B cell (primary cell): Measurements from ENCODE around the gene DGKZ. TPM values are rescaled to one million over a fixed set of nuclear protein-coding genes. Genes with fewer than 3 reads are reported as not detected.
A peak's percentile ranks its signal among the peaks of the same experiment; 100 is the strongest.

Source experiments
- ATAC-seq: fragments of 200-7000 bp; cut with Tn5 transposase; one replicate; pipeline ENCODE4 v1.10.0; 2021; ENCODE audit warnings: low read depth, mild to moderate bottlenecking, moderate number of reproducible peaks, moderate library complexity
- CTCF ChIA-PET: fragments of 350-600 bp; sonication (Branson Sonifier 250); formaldehyde crosslinking; loops from one replicate; lab custom pipeline; 2021; ENCODE audit warnings: antibody characterized with exemption, inconsistent platforms; lab: Charles Lee
- POLR2A ChIA-PET: fragments of 350-600 bp; sonication (Branson Sonifier 250); formaldehyde crosslinking; loops from one replicate; lab custom pipeline; 2021; ENCODE audit warnings: antibody characterized with exemption; lab: Charles Lee
- DNase-seq: peaks from one replicate; pipeline ENCODE4 v3.0.0; 2013
- H2AFZ ChIP-seq: 2 replicates; pipeline ENCODE4 v1.6.1; 2012; ENCODE audit warnings: mild to moderate bottlenecking, low read depth, low read length; ENCODE audit not compliant: insufficient read depth, poor library complexity, severe bottlenecking
- H3K27ac ChIP-seq, 2 donors: 1 replicate in 1 of 2; 2 replicates in 1 of 2; pipeline ENCODE4 v1.5.1; 2012 to 2013; ENCODE audit warnings: low read length in 2 of 2, mild to moderate bottlenecking in 2 of 2, moderate library complexity in 1 of 2
- H3K27me3 ChIP-seq, 4 experiments: fragments of 200-600 bp in 1 of 4; sonication (generic) in 1 of 4; replicated peaks in 1 of 4; 1 replicate in 2 of 4; 2 replicates in 2 of 4; pipeline versions ENCODE4 v1.6.1 to v1.7.0; 2013 to 2016; ENCODE audit warnings: low read length in 3 of 4, mild to moderate bottlenecking in 2 of 4, mixed read lengths in 1 of 4, moderate library complexity in 1 of 4; ENCODE audit not compliant: insufficient read depth in 4 of 4, control insufficient read depth in 3 of 4; ENCODE audit errors: control extremely low read depth in 1 of 4
- H3K36me3 ChIP-seq, 2 experiments: replicated peaks in 1 of 2; 1 replicate in 1 of 2; 2 replicates in 1 of 2; pipeline versions ENCODE4 v1.6.1 to v1.7.1; 2013; ENCODE audit warnings: low read length in 1 of 2; ENCODE audit not compliant: insufficient read depth in 2 of 2, control insufficient read depth in 1 of 2; ENCODE audit errors: control extremely low read depth in 1 of 2, extremely low read depth in 1 of 2
- H3K4me1 ChIP-seq, 2 donors: fragments of 200-600 bp in 1 of 2; sonication (generic) in 1 of 2; 1 replicate in 1 of 2; 2 replicates in 1 of 2; pipeline versions ENCODE4 v1.5.1 to v1.6.1; 2013 to 2017; ENCODE audit warnings: low read length in 2 of 2; ENCODE audit not compliant: control insufficient read depth in 2 of 2, insufficient read depth in 2 of 2
- H3K4me2 ChIP-seq: replicated peaks from 2 replicates; pipeline ENCODE3; 2012; ENCODE audit warnings: mild to moderate bottlenecking, low read depth, low read length; ENCODE audit not compliant: poor library complexity, severe bottlenecking
- H3K4me3 ChIP-seq, 5 experiments: fragments of 200-600 bp in 1 of 5; sonication (generic) in 1 of 5; 1 replicate in 3 of 5; 2 replicates in 2 of 5; pipeline versions ENCODE4 v1.5.1 to v1.7.0; 2011 to 2016; ENCODE audit warnings: low read length in 4 of 5, mild to moderate bottlenecking in 4 of 5, low read depth in 2 of 5, control low read depth in 1 of 5, moderate library complexity in 1 of 5; ENCODE audit not compliant: insufficient read depth in 1 of 5; ENCODE audit errors: control extremely low read depth in 1 of 5, extremely low read depth in 1 of 5
- H3K79me2 ChIP-seq: fragments of 200-600 bp; sonication (generic); one replicate; pipeline ENCODE4 v1.6.0; 2016; ENCODE audit warnings: low read length; ENCODE audit not compliant: control insufficient read depth, insufficient read depth
- H3K9ac ChIP-seq: fragments of 200-600 bp; sonication (generic); 2 replicates; pipeline ENCODE4 v1.6.1; 2017; ENCODE audit warnings: mild to moderate bottlenecking, low read length, moderate library complexity
- H3K9me3 ChIP-seq, 3 donors: one replicate each; pipeline versions ENCODE4 v1.6.1 to v1.7.1; 2013; ENCODE audit warnings: low read length in 2 of 3; ENCODE audit not compliant: control insufficient read depth in 2 of 3, insufficient read depth in 1 of 3; ENCODE audit errors: control extremely low read depth in 1 of 3
- H4K20me1 ChIP-seq: 2 replicates; pipeline ENCODE4 v1.6.0; 2012; ENCODE audit warnings: mild to moderate bottlenecking, low read length; ENCODE audit not compliant: insufficient read depth, control insufficient read depth, poor library complexity, severe bottlenecking
- H3K27ac Mint-ChIP-seq: one replicate; pipeline ENCODE4 v1.8.0; 2021; ENCODE audit warnings: mixed read lengths
- H3K27me3 Mint-ChIP-seq: one replicate; pipeline ENCODE4 v1.8.0; 2021; ENCODE audit warnings: mixed read lengths
- H3K4me1 Mint-ChIP-seq: one replicate; pipeline ENCODE4 v1.8.0; 2021; ENCODE audit warnings: mixed read lengths
- H3K4me3 Mint-ChIP-seq: one replicate; pipeline ENCODE4 v1.8.0; 2021; ENCODE audit warnings: mixed read lengths
- H3K9me3 Mint-ChIP-seq: one replicate; pipeline ENCODE4 v1.8.0; 2022; ENCODE audit warnings: mixed read lengths; ENCODE audit not compliant: insufficient read depth
- EZH2 ChIP-seq: IDR thresholded peaks from 2 replicates; pipeline ENCODE4 v1.6.1; 2012; ENCODE audit warnings: borderline replicate concordance, low read depth, mild to moderate bottlenecking, moderate library complexity, low read length; ENCODE audit not compliant: insufficient read depth, poor library complexity, severe bottlenecking
- WGBS: methylation state at CpG from one replicate; pipeline ENCODE4 v1.1.5; 2013; ENCODE audit warnings: missing lambda C conversion rate; ENCODE audit not compliant: insufficient coverage; 5-methylcytosine and 5-hydroxymethylcytosine counted together
- intact Hi-C: fragments of 100-400 bp; cut with micrococcal nuclease; formaldehyde crosslinking; loops from one replicate; pipeline ENCODE4 v1.10.0; 2022
- polyA plus RNA-seq: library from polyadenylated mRNA; depleted of rRNA; stranded (reverse); fragments of >200 nt; gene quantifications from 2 replicates; pipeline ENCODE4 v1.2.3, GENCODE V29; 2012
- total RNA-seq, 2 donors: library from RNA; stranded (reverse); fragments of 120-200 nt in 1 of 2; gene quantifications; 1 replicate in 1 of 2; 2 replicates in 1 of 2; pipeline versions ENCODE4 v1.2.3 to v1.2.4, GENCODE V29; 2013 to 2022
- TF ChIP-seq, protein P1 (sequence below): fragments of 200-600 bp; IDR thresholded peaks from one replicate; pipeline ENCODE4 v1.8.0; 2022; ENCODE audit warnings: antibody characterized with exemption, mild to moderate bottlenecking

Gene DGKZ
- total and polyA plus RNA-seq, 2 donors (not counting 1 experiment from before 2014, with no cell fraction given) = 56.6 to 79.5 TPM

DNA sequence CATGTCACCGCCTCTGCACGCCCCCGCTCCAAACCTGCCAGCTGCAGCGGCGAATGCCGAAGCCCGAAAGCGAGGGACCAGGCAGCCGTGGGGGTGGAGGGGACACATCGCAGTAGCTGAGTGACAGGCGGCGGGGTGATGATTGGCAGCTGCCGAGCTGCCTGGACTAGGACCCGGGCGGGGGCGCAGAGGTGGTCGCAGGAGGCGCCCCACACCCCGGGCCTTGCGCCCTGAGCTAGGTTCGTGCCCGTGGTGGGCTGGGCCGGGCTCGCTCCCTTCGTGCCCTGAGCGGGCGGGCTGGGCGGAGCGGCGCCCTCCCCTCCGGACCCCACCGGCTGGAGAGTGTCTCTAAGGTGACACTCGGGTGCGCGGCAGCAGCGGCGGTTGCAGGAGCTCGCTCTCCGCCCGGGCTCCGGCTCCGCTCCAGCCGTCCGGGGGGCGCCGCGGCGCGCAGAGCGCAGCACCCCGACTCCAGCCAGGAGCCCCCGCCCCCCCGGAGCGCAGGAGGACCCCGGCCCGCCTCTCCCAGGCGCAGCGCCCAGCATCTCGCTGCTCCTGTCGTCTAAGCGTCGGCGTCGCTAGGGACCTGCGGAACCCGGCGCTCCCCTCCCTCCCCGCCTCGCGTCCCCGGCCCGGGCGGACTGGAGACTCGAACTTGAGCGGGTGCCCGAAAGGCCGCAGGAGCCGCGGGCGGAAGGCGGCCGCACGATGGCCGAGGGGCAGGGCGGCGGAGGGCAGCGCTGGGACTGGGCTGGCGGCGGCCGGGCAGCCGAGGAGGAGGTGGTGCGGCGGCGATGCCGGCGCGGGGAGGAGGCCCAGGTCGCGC is 14.5 kb upstream of the DGKZ start:
- H3K27ac Mint-ChIP-seq = no peak overlapping the region

More for the DNA sequence above, 14.5 kb upstream of the DGKZ start:
- CTCF ChIA-PET = interaction anchor here (1.1 to 1.3 kb wide), 2 partner anchors 19 to 21 kb away, joined by 3 to 4 read pairs; no protein-coding TSS in a partner anchor
- H4K20me1 ChIP-seq = no peaks in the 10 kb centered on the region
- peak overlapping the region; percentile 92 for H3K4me2 ChIP-seq
- peak overlapping the region; percentile 66 for H2AFZ ChIP-seq
- peak overlapping the region; percentile 80 for H3K4me3 Mint-ChIP-seq
- ATAC-seq (peak; percentile 31), DNase-seq (peak; percentile 46)
- peaks cover 0 to 70% (median 40%) of the 10 kb centered on the region in 4 experiments for H3K27me3 ChIP-seq
- peaks cover 12 to 19% of the 10 kb centered on the region in 2 donors for H3K4me1 ChIP-seq
- no peaks in the 10 kb centered on the region for H3K36me3 ChIP-seq
- 1% methylated on average over 99 of the region's 99 CpGs for WGBS
- no peaks in the 10 kb centered on the region for H3K9me3 Mint-ChIP-seq
- H3K4me1 Mint-ChIP-seq = peaks cover 13% of the 10 kb centered on the region
- no peaks in the 10 kb centered on the region for H3K79me2 ChIP-seq
- H3K27ac ChIP-seq = no peak overlapping the region
- peak; percentile 10 for TF ChIP-seq EZH2
- TF ChIP-seq, protein P1, sequence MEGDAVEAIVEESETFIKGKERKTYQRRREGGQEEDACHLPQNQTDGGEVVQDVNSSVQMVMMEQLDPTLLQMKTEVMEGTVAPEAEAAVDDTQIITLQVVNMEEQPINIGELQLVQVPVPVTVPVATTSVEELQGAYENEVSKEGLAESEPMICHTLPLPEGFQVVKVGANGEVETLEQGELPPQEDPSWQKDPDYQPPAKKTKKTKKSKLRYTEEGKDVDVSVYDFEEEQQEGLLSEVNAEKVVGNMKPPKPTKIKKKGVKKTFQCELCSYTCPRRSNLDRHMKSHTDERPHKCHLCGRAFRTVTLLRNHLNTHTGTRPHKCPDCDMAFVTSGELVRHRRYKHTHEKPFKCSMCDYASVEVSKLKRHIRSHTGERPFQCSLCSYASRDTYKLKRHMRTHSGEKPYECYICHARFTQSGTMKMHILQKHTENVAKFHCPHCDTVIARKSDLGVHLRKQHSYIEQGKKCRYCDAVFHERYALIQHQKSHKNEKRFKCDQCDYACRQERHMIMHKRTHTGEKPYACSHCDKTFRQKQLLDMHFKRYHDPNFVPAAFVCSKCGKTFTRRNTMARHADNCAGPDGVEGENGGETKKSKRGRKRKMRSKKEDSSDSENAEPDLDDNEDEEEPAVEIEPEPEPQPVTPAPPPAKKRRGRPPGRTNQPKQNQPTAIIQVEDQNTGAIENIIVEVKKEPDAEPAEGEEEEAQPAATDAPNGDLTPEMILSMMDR = no peak
- intact Hi-C loops = no loop called here
- POLR2A ChIA-PET = no interaction called here
- H3K4me3 ChIP-seq = peak overlapping the region in 3 of 5 experiments; percentile 33 to 58 (median 41)
- H3K9ac ChIP-seq = peak overlapping the region; percentile 57
- peaks cover 66% of the 10 kb centered on the region for H3K27me3 Mint-ChIP-seq
- H3K9me3 ChIP-seq = peaks cover 0 to 9% (median 0%) of the 10 kb centered on the region in 3 donors
